ENCODE data around the gene TST. TPM values are rescaled to one million over a fixed set of nuclear protein-coding genes. Genes with fewer than 3 reads are reported as not detected.

The TST gene
- total and polyA plus RNA-seq, 9 of the 15 experiments (the other 6 are each of a cell fraction or from before 2014, with no cell fraction given): 1.4 to 26.9 (median 12.4) TPM

- TF ChIP-seq, protein P1, sequence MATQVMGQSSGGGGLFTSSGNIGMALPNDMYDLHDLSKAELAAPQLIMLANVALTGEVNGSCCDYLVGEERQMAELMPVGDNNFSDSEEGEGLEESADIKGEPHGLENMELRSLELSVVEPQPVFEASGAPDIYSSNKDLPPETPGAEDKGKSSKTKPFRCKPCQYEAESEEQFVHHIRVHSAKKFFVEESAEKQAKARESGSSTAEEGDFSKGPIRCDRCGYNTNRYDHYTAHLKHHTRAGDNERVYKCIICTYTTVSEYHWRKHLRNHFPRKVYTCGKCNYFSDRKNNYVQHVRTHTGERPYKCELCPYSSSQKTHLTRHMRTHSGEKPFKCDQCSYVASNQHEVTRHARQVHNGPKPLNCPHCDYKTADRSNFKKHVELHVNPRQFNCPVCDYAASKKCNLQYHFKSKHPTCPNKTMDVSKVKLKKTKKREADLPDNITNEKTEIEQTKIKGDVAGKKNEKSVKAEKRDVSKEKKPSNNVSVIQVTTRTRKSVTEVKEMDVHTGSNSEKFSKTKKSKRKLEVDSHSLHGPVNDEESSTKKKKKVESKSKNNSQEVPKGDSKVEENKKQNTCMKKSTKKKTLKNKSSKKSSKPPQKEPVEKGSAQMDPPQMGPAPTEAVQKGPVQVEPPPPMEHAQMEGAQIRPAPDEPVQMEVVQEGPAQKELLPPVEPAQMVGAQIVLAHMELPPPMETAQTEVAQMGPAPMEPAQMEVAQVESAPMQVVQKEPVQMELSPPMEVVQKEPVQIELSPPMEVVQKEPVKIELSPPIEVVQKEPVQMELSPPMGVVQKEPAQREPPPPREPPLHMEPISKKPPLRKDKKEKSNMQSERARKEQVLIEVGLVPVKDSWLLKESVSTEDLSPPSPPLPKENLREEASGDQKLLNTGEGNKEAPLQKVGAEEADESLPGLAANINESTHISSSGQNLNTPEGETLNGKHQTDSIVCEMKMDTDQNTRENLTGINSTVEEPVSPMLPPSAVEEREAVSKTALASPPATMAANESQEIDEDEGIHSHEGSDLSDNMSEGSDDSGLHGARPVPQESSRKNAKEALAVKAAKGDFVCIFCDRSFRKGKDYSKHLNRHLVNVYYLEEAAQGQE (IDR thresholded peaks at IDR 0.05; ENCODE audit: borderline replicate concordance): peak; percentile 54; the same call in 1 of the 2 replicates
- TF ChIP-seq, protein P1 (CRISPR knock-in tag; IDR thresholded peaks at IDR 0.05; ENCODE audit: low read depth): no peak
- no peak for TF ChIP-seq ZNF133 (CRISPR knock-in tag; IDR thresholded peaks at IDR 0.05)
Observed at GRCh38 chr22:36986242-36986821, 32.9 kb downstream of the TST start (continued).

All from K562 (cell line).